K562 (cell line): ENCODE data around the gene KCNG1. TPM values are rescaled to one million over a fixed set of nuclear protein-coding genes. Genes with fewer than 3 reads are reported as not detected.

Experiments
- ATAC-seq: fragments of 200-7000 bp; cut with Tn5 transposase; 3 replicates; pipeline ENCODE4 v1.9.1; 2020; ENCODE audit warnings: moderate library complexity
- BruUV-seq: library from RNA; stranded (reverse); fragments of 400-500 nt; replicated peaks from 2 replicates; lab custom pipeline; 2021; lab: Mats Ljungman, UMichigan
- CTCF ChIA-PET: fragments of 300-600 bp; formaldehyde crosslinking; extraction: SDS; loops from one replicate; lab custom pipeline; 2021; ENCODE audit warnings: low intra/inter-chr PET ratio; lab: Yijun Ruan, JAX
- POLR2A ChIA-PET: fragments of 300-600, 350-650 bp; sonication (Branson Sonifier 250); formaldehyde crosslinking; extraction: SDS; loops from one replicate; lab custom pipeline; 2021; ENCODE audit warnings: antibody characterized with exemption, inconsistent platforms; lab: Yijun Ruan, JAX
- DNase-seq, 4 experiments: peaks; one replicate each; pipeline versions ENCODE4 v3.0.0 to v3.0.0-alpha.2; 2011 to 2018; ENCODE audit warnings: low spot score in 3 of 4, mixed read lengths in 3 of 4; ENCODE audit errors: extremely low read depth in 1 of 4
- FAIRE-seq: peaks from 2 replicates; lab custom pipeline; 2011; peaks lifted over from hg19 to GRCh38; lab: Jason Lieb, UNC
- H2AFZ ChIP-seq: 2 replicates; pipeline ENCODE4 v1.6.0; 2011; ENCODE audit warnings: low read depth, low read length, control low read depth, inconsistent platforms
- H3K27ac ChIP-seq: fragments of 200-600 bp; 3 replicates; pipeline ENCODE4 v1.8.0; 2011; ENCODE audit warnings: low read depth, mild to moderate bottlenecking, control low read depth, inconsistent platforms, low read length, moderate library complexity, mixed read lengths; ENCODE audit errors: extremely low read depth
- H3K27me3 ChIP-seq, 2 experiments: fragments of 300-600 bp in 1 of 2; 2 replicates in 1 of 2; 3 replicates in 1 of 2; pipeline versions ENCODE4 v1.6.0 to v1.8.0; 2011; ENCODE audit warnings: inconsistent platforms in 2 of 2, low read length in 2 of 2, mild to moderate bottlenecking in 1 of 2, mixed read lengths in 1 of 2, moderate library complexity in 1 of 2; ENCODE audit not compliant: control insufficient read depth in 2 of 2, insufficient read depth in 2 of 2
- H3K36me3 ChIP-seq: fragments of 300-600 bp; 3 replicates; pipeline ENCODE4 v1.8.0; 2011; ENCODE audit warnings: mild to moderate bottlenecking, low read length, inconsistent platforms; ENCODE audit not compliant: control insufficient read depth, insufficient read depth
- H3K4me1 ChIP-seq, 2 experiments: fragments of 200-600 bp in 1 of 2; replicated peaks in 1 of 2; 2 replicates in 1 of 2; 3 replicates in 1 of 2; pipeline versions ENCODE4 v1.5.1 to v1.8.0; 2011; ENCODE audit warnings: inconsistent platforms in 2 of 2, low read length in 2 of 2, mild to moderate bottlenecking in 1 of 2, mixed read lengths in 1 of 2, moderate library complexity in 1 of 2; ENCODE audit not compliant: control insufficient read depth in 2 of 2, insufficient read depth in 2 of 2
- H3K4me2 ChIP-seq: 2 replicates; pipeline ENCODE4 v1.6.1; 2011; ENCODE audit warnings: low read length, control low read depth, inconsistent platforms, mixed read lengths; ENCODE audit not compliant: insufficient read depth
- H3K4me3 ChIP-seq: fragments of 200-600 bp; sonication (generic), shearing (Covaris generic); 2 replicates; pipeline ENCODE4 v1.5.1; 2016; ENCODE audit warnings: control low read depth, inconsistent platforms
- H3K79me2 ChIP-seq: fragments of 200-600 bp; 3 replicates; pipeline ENCODE4 v1.8.0; 2011; ENCODE audit warnings: low read length, inconsistent platforms; ENCODE audit not compliant: control insufficient read depth, insufficient read depth
- H3K9ac ChIP-seq, 2 experiments: 2 replicates each; pipeline versions ENCODE4 v1.6.0 to v1.6.1; 2011; ENCODE audit warnings: low read depth in 2 of 2, low read length in 2 of 2, control low read depth in 1 of 2, inconsistent platforms in 1 of 2, mild to moderate bottlenecking in 1 of 2, mixed read lengths in 1 of 2; ENCODE audit not compliant: insufficient read depth in 1 of 2
- H3K9me1 ChIP-seq: one replicate; pipeline ENCODE4 v1.6.0; 2011; ENCODE audit warnings: inconsistent platforms, mild to moderate bottlenecking, low read length, moderate library complexity; ENCODE audit not compliant: control insufficient read depth, insufficient read depth
- H3K9me3 ChIP-seq: replicated peaks from 2 replicates; pipeline ENCODE4 v1.5.1; 2011; ENCODE audit warnings: low read depth, low read length, inconsistent platforms; ENCODE audit not compliant: control insufficient read depth, insufficient read depth
- H4K20me1 ChIP-seq: replicated peaks from 2 replicates; pipeline ENCODE4 v1.6.1; 2011; ENCODE audit warnings: low read length, inconsistent platforms, mixed read lengths; ENCODE audit not compliant: control insufficient read depth, insufficient read depth
- CBX3 ChIP-seq, 2 experiments: IDR thresholded peaks; 1 replicate in 1 of 2; 2 replicates in 1 of 2; pipeline ENCODE4 v1.6.1; 2012; ENCODE audit warnings: inconsistent platforms in 2 of 2, low read length in 2 of 2, borderline replicate concordance in 1 of 2, control low read depth in 1 of 2
- CXXC5 ChIP-seq: fragments of 250-450 bp; sonication (Bioruptor Pico); IDR thresholded peaks from 2 replicates; pipeline ENCODE4 v1.8.0; 2022; ENCODE audit warnings: inconsistent platforms, mild to moderate bottlenecking, moderate library complexity
- ELF2 ChIP-seq: fragments of 250-450 bp; sonication (Bioruptor Pico); IDR thresholded peaks from 2 replicates; pipeline ENCODE4 v1.5.0; 2021; ENCODE audit warnings: mild to moderate bottlenecking
- FOXA3 ChIP-seq, 2 experiments: fragments of 450-650 bp in 1 of 2; sonication (generic) in 1 of 2; formaldehyde crosslinking; IDR thresholded peaks in 1 of 2; conservative IDR thresholded peaks in 1 of 2; 2 replicates each; pipeline versions ENCODE4 v1.4.0 to v1.8.0; 2020 to 2022; ENCODE audit warnings: mild to moderate bottlenecking in 2 of 2, missing genetic modification reagents in 1 of 2
- GABPA ChIP-seq: fragments of 200-800 bp; sonication (Bioruptor generic); conservative IDR thresholded peaks from 2 replicates; pipeline ENCODE4 v1.6.1; 2016; ENCODE audit warnings: low read depth, missing genetic modification characterization, missing compliant biosample characterization
- HCFC1 ChIP-seq: IDR thresholded peaks from 2 replicates; pipeline ENCODE4 v1.6.1; 2012; ENCODE audit warnings: low read depth, low read length, improper control_type of control experiment
- HIVEP1 ChIP-seq: fragments of 250-450 bp; sonication (Bioruptor Pico); IDR thresholded peaks from 2 replicates; pipeline ENCODE4 v1.4.0; 2020; ENCODE audit warnings: mild to moderate bottlenecking
- JUND ChIP-seq, 2 experiments: IDR thresholded peaks; 2 replicates in 1 of 2; 3 replicates in 1 of 2; pipeline ENCODE4 v1.6.1; 2011; ENCODE audit warnings: borderline replicate concordance in 2 of 2, low read depth in 2 of 2, low read length in 2 of 2, improper control_type of control experiment in 1 of 2, missing biosample characterization in 1 of 2, missing genetic modification characterization in 1 of 2, missing genetic modification reagents in 1 of 2
- KAT7 ChIP-seq: sonication (generic); formaldehyde crosslinking; IDR thresholded peaks from 2 replicates; pipeline ENCODE4 v1.8.0; 2022; ENCODE audit warnings: missing genetic modification reagents, mild to moderate bottlenecking, borderline replicate concordance
- KDM5B ChIP-seq: fragments of 200-600 bp; sonication (generic); IDR thresholded peaks from 2 replicates; pipeline ENCODE4 v1.6.1; 2012; ENCODE audit warnings: low read depth, mild to moderate bottlenecking, moderate library complexity, low read length, control low read depth, inconsistent platforms; ENCODE audit not compliant: insufficient replicate concordance
- NCOR1 ChIP-seq: fragments of 450-650 bp; IDR thresholded peaks from 2 replicates; pipeline ENCODE4 v1.6.1; 2016; ENCODE audit warnings: mild to moderate bottlenecking, moderate library complexity
- RFX1 ChIP-seq: fragments of 450-650 bp; IDR thresholded peaks from 2 replicates; pipeline ENCODE4 v1.6.1; 2016; ENCODE audit warnings: mild to moderate bottlenecking, moderate library complexity
- SIN3A ChIP-seq, 2 experiments: fragments of 150-350 bp in 1 of 2; IDR thresholded peaks; 2 replicates each; pipeline ENCODE4 v1.6.1; 2011 to 2016; ENCODE audit warnings: borderline replicate concordance in 2 of 2, low read depth in 2 of 2, low read length in 2 of 2, mild to moderate bottlenecking in 2 of 2, moderate library complexity in 2 of 2; ENCODE audit not compliant: control insufficient read depth in 1 of 2
- TCF15 ChIP-seq: fragments of 250-450 bp; sonication (Bioruptor Pico); IDR thresholded peaks from 2 replicates; pipeline ENCODE4 v1.8.0; 2022; ENCODE audit warnings: moderate library complexity, mild to moderate bottlenecking, inconsistent platforms
- TSC22D4 ChIP-seq: fragments of 450-650 bp; IDR thresholded peaks from 2 replicates; pipeline ENCODE4 v1.6.1; 2016; ENCODE audit warnings: missing genetic modification characterization, missing biosample characterization, control low read depth
- ZC3H4 ChIP-seq: sonication (generic); formaldehyde crosslinking; IDR thresholded peaks from 2 replicates; pipeline ENCODE4 v1.9.0; 2021; ENCODE audit warnings: missing genetic modification reagents, borderline replicate concordance
- ZNF695 ChIP-seq: fragments of 450-650 bp; formaldehyde crosslinking; IDR thresholded peaks from 2 replicates; pipeline ENCODE4 v1.4.0; 2020; ENCODE audit warnings: mild to moderate bottlenecking, moderate library complexity
- ZNF77 ChIP-seq: fragments of 250-450 bp; sonication (Bioruptor Pico); IDR thresholded peaks from 2 replicates; pipeline ENCODE4 v1.5.0; 2020
- ZZZ3 ChIP-seq: fragments of 450-650 bp; IDR thresholded peaks from 2 replicates; pipeline ENCODE4 v1.6.1; 2016; ENCODE audit warnings: antibody characterized with exemption, mild to moderate bottlenecking, moderate library complexity
- WGBS: fragments of 100-300 bp; shearing (Covaris generic); methylation state at CpG from one replicate; pipeline ENCODE4 v1.1.6; 2016; ENCODE audit warnings: low coverage, mixed read lengths; ENCODE audit not compliant: insufficient coverage; ENCODE audit errors: missing lambda C conversion rate; 5-methylcytosine and 5-hydroxymethylcytosine counted together
- in situ Hi-C: fragments of 300-500 bp; cut with MboI; formaldehyde crosslinking; loops from 4 replicates; pipeline ENCODE4 v1.15.0; 2018; ENCODE audit warnings: inconsistent platforms, mixed read lengths
- intact Hi-C: fragments of 100-400 bp; cut with micrococcal nuclease; formaldehyde crosslinking; loops from 2 replicates; pipeline ENCODE4 v1.14.2; 2022
- polyA plus RNA-seq, 8 experiments: library from polyadenylated mRNA; depleted of rRNA in 4 of 8; stranded (reverse) in 5 of 8; unstranded in 3 of 8; fragments of >200 nt; fragmentation: Nextera tagmentation in 2 of 8; fragmentation: Illumina TruSeq in 1 of 8; extraction: Ambion mirVana in 2 of 8; extraction: Trizol in 1 of 8; gene quantifications; 2 replicates each; pipeline versions ENCODE4 v1.2.1 to v1.2.3, GENCODE V29; 2011 to 2014; ENCODE audit warnings: inconsistent platforms in 1 of 8, missing spikeins in 1 of 8
- total RNA-seq, 7 experiments: library from RNA; depleted of rRNA in 6 of 7; stranded (reverse); fragments of >200 nt in 6 of 7; fragmentation: Illumina TruSeq in 2 of 7; extraction: Trizol in 2 of 7; gene quantifications; 2 replicates each; pipeline versions ENCODE4 v1.2.1 to v1.2.3, GENCODE V29; 2011 to 2021; ENCODE audit warnings: low replicate concordance in 1 of 7

Gene KCNG1
- total and polyA plus RNA-seq, 9 of the 15 experiments (the other 6 are each of a cell fraction or from before 2014, with no cell fraction given), result 0.06 to 1.5 (median 0.22) TPM; not detected in 2

DNA sequence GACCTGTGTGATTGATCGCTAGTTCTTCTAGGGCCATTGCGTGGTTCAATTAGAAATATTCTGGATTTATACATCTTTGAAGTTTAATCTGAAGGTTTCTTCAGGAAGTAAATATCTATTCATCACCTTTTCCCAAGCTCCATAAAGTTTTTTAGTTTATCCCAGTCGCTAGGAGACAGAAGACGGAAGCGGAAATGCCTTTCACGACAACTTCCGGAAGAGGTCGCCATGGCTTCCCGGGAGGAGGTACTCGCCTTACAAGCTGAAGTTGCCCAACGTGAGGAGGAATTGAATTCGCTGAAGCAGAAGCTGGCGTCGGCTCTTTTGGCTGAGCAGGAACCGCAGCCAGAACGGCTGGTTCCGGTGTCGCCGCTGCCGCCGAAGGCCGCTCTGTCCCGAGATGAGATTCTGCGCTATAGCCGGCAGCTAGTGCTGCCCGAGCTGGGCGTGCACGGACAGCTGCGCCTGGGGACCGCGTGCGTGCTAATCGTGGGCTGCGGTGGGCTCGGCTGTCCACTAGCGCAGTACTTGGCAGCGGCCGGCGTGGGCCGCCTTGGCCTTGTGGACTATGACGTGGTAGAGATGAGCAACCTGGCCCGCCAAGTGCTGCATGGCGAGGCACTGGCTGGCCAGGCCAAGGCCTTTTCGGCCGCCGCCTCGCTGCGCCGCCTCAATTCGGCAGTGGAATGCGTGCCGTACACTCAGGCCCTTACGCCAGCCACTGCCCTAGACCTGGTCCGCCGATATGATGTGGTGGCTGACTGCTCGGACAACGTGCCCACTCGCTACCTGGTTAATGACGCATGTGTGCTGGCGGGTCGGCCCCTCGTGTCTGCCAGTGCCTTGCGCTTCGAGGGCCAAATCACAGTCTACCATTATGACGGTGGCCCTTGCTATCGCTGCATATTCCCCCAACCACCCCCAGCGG, 64.0 kb downstream of the KCNG1 start, which contains the start of gene MOCS3:
TSS of gene MOCS3 (plus strand) at position 204 of the 928 bp plus-strand sequence. CDS start at position 229, 25 bp downstream.
- no peaks in the 10 kb centered on the region for H3K27me3 ChIP-seq
- H3K4me1 ChIP-seq, result peaks cover 12 to 19% of the 10 kb centered on the region in 2 experiments; a peak in 4 of 5 replicates
- DNase-seq, result peak; percentile 73 to 93 (median 78)
- H4K20me1 ChIP-seq, result peaks cover 20% of the 10 kb centered on the region
- H3K36me3 ChIP-seq, result peaks cover 48% of the 10 kb centered on the region
- peak; percentile 82 for ATAC-seq
- peak within 1 kb of the TSS; percentile 97 for H3K27ac ChIP-seq
- WGBS, result 2% methylated on average over 67 of the region's 67 CpGs
- intact Hi-C loops (no loop called here), in situ Hi-C loops (no loop called here)
- CTCF ChIA-PET, result interaction anchor here (1.0 kb wide), 1 partner anchor 29 kb away, joined by 3 read pairs; no protein-coding TSS in a partner anchor
- peak within 1 kb of the TSS; percentile 93 for H3K4me2 ChIP-seq
- TSS peak; percentile 79 for BruUV-seq
- peaks cover 8% of the 10 kb centered on the region for H3K9me1 ChIP-seq
- POLR2A ChIA-PET, result interaction anchor here (0.6 to 2.0 kb wide), 18 partner anchors 9 to 1233 kb away, joined by 3 to 17 read pairs (median 6); partner anchors contain the start of genes ADNP, BCAS4 and ZFP64
- H3K9me3 ChIP-seq, result no peaks in the 10 kb centered on the region
- H3K79me2 ChIP-seq, result peaks cover 69% of the 10 kb centered on the region
- no peak for FAIRE-seq
- H2AFZ ChIP-seq, result peak within 1 kb of the TSS; percentile 100
- H3K9ac ChIP-seq, result peak within 1 kb of the TSS; percentile 95 to 96
- peak within 1 kb of the TSS; percentile 74 for H3K4me3 ChIP-seq
- TF ChIP-seq ZNF695, result no peak
- peak; percentile 85; the same call in 1 of the 2 replicates for TF ChIP-seq CXXC5 (CRISPR knock-in tag)
- TF ChIP-seq FOXA3 (CRISPR knock-in tag; conservative IDR thresholded peaks at IDR 0.05 in 1 of 2, IDR thresholded peaks at IDR 0.05 in 1 of 2), result peak in 1 of 2 experiments; percentile 38; a peak in 1 of 4 replicates
- peak; percentile 98 for TF ChIP-seq GABPA (tag)
- TF ChIP-seq NCOR1, result 0 out of 2 replicates have a peak, but pooled peaks have one; percentile 17
- no peak for TF ChIP-seq ZNF77
- no peak for TF ChIP-seq TCF15 (CRISPR knock-in tag)
- peak; percentile 91 for TF ChIP-seq ELF2 (CRISPR knock-in tag)
- peak; percentile 98 for TF ChIP-seq JUND (IDR thresholded peaks at IDR 0.05; ENCODE audit: borderline replicate concordance, low read depth, low read length)
- peak; percentile 27; the same call in 1 of the 3 replicates for TF ChIP-seq JUND (tag; IDR thresholded peaks at IDR 0.05; ENCODE audit: borderline replicate concordance, low read depth, low read length)
- TF ChIP-seq CBX3 (IDR thresholded peaks at IDR 0.05; ENCODE audit: borderline replicate concordance in 1 of 2, low read length in 2 of 2), result 0 out of 3 replicates have a peak, but pooled peaks of 1 of the 2 experiments have one; percentile 28
- TF ChIP-seq ZZZ3, result 0 out of 2 replicates have a peak, but pooled peaks have one; percentile 43
- TF ChIP-seq RFX1, result peak; percentile 99
- TF ChIP-seq KDM5B, result peak; percentile 12
- TF ChIP-seq KAT7 (CRISPR knock-in tag), result peak; percentile 85
- TF ChIP-seq SIN3A (IDR thresholded peaks at IDR 0.05; ENCODE audit: borderline replicate concordance in 2 of 2, control insufficient read depth in 1 of 2, low read depth in 2 of 2, low read length in 2 of 2), result peak in 1 of 2 experiments; percentile 34; a peak in 3 of 4 replicates
- peak; percentile 69; the same call in 1 of the 2 replicates for TF ChIP-seq ZC3H4 (CRISPR knock-in tag)
- no peak for TF ChIP-seq TSC22D4 (tag)
- TF ChIP-seq HIVEP1 (CRISPR knock-in tag), result no peak
- TF ChIP-seq HCFC1, result peak; percentile 44; the same call in 1 of the 2 replicates
